Stimulated activated CD4-positive, alpha-beta T cell treated with anti-CD3 and anti-CD28 coated beads, TNF-alpha, amount 100 ng/mL, for 24 hours (primary cell): ENCODE data around the gene ENPP5.
"Not testable (repeated sequence)": the region's sequence is repeated elsewhere in the genome, so short reads cannot be mapped to it uniquely, and the experiment has no call there.

Experiments used
- DNase-seq, 3 experiments: peaks; one replicate each; pipeline ENCODE4 v3.0.0-alpha.2; 2020; ENCODE audit warnings: low read depth in 3 of 3

The ENPP5 gene

GRCh38 chr6:46175446-46175845 is 4.7 kb upstream of the ENPP5 start:
- DNase-seq: no peak

GRCh38 chr6:46174904-46175303 is 4.1 kb upstream of the ENPP5 start:
- DNase-seq: no peak

GRCh38 chr6:46172176-46172575 is 1.4 kb upstream of the ENPP5 start:
- DNase-seq: no peak

- no peak for DNase-seq
Observed at GRCh38 chr6:46160102-46160501, 10.7 kb downstream of the ENPP5 start.

- DNase-seq: no peak
Observed at GRCh38 chr6:46159229-46159628, 11.6 kb downstream of the ENPP5 start.

- no peak for DNase-seq
Observed at GRCh38 chr6:46156701-46157100, 14.1 kb downstream of the ENPP5 start.

GRCh38 chr6:46149066-46149465 is 21.7 kb downstream of the ENPP5 start:
- not testable (repeated sequence) for DNase-seq

- no peak for DNase-seq
Observed at GRCh38 chr6:46144270-46144669, 26.5 kb downstream of the ENPP5 start.

GRCh38 chr6:46138281-46138680 is 32.5 kb downstream of the ENPP5 start:
- no peak for DNase-seq

- DNase-seq: no peak
Observed at GRCh38 chr6:46137387-46137786, 33.4 kb downstream of the ENPP5 start.

- DNase-seq: no peak
Observed at GRCh38 chr6:46136831-46137230, 33.9 kb downstream of the ENPP5 start.

- DNase-seq: no peak
Observed at GRCh38 chr6:46135176-46135575, 35.6 kb downstream of the ENPP5 start.

- no peak for DNase-seq
Observed at GRCh38 chr6:46134216-46134615, 36.6 kb downstream of the ENPP5 start.

GRCh38 chr6:46131291-46131690 is 39.5 kb downstream of the ENPP5 start:
- not testable (repeated sequence) for DNase-seq

GRCh38 chr6:46130666-46131065 is 40.1 kb downstream of the ENPP5 start:
- no peak for DNase-seq

- DNase-seq: peak; percentile 78 to 85 (median 83)
Observed at GRCh38 chr6:46129629-46130511, 40.9 kb downstream of the ENPP5 start, which contains the start of gene ENPP4. TSS of gene ENPP4 (plus strand) at chr6:46129989. CDS start at chr6:46139584, 9,595 bp downstream.

GRCh38 chr6:46129291-46129628 is 41.5 kb downstream of the ENPP5 start:
- no peak for DNase-seq

- no peak for DNase-seq
Observed at GRCh38 chr6:46128476-46128875, 42.3 kb downstream of the ENPP5 start.

GRCh38 chr6:46119679-46120078 is 51.1 kb downstream of the ENPP5 start:
- not testable (repeated sequence) for DNase-seq

- DNase-seq: no peak
Observed at GRCh38 chr6:46118836-46119235, 51.9 kb downstream of the ENPP5 start.

- no peak for DNase-seq
Observed at GRCh38 chr6:46118157-46118556, 52.6 kb downstream of the ENPP5 start.

GRCh38 chr6:46116289-46116688 is 54.5 kb downstream of the ENPP5 start:
- DNase-seq: no peak

GRCh38 chr6:46115634-46116033 is 55.1 kb downstream of the ENPP5 start:
- DNase-seq: no peak

GRCh38 chr6:46113370-46113769 is 57.4 kb downstream of the ENPP5 start:
- DNase-seq: no peak
